Measurements from ENCODE around the gene CD58. TPM values are rescaled to one million over a fixed set of nuclear protein-coding genes. Genes with fewer than 3 reads are reported as not detected.
"Not testable (repeated sequence)": the region's sequence is repeated elsewhere in the genome, so short reads cannot be mapped to it uniquely, and the experiment has no call there.

Gene CD58
- total RNA-seq, 1 donor from 2014 or later = 7.0 TPM

DNA sequence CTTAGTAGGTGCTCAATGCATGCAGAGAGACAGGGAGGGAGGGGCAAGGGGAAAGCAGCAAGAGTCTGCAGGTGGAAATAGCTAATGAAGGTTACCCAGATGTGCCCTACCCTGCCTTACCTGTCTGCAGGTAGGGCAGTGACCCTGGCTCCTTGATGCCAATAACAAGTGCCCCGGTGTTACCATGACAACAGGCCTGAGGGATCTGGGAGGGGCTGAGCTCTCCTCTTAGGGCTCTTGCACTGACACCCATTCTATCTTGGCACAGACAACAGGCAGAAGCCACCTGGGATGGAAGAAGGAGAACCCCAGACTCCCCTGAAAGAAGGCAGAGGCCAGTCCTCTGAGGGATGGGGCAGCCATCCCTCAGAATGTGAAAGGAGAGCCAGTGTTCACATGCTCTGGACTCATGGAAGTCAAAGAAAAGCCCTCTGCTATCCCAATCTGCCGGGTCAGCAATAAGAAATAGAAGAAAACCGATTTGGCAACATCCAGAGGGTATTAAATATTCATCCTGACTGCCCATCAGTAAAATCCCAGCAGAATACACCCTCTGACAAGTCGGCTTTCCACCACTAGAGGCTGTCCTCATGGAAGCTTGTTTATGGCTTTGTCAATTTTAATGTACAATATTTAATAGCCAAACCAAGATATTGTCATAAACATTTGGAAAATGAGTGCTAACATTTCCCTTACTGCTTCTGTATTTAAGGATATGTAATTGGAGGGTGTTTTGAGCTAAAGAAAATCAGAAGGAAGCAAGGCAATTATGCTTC, 24.4 kb upstream of the CD58 start:
- H3K36me3 Mint-ChIP-seq (ENCODE audit: insufficient read depth); H3K27ac Mint-ChIP-seq; H3K4me3 Mint-ChIP-seq (ENCODE audit: low read depth); H3K9me3 Mint-ChIP-seq (ENCODE audit: low read depth); H3K27me3 Mint-ChIP-seq; DNase-seq (ENCODE audit: low spot score, unreplicated experiment): not testable (repeated sequence)
- H3K4me1 Mint-ChIP-seq (ENCODE audit: low read depth) = peaks cover 30% of the 10 kb centered on the region
- TF ChIP-seq, protein P1, sequence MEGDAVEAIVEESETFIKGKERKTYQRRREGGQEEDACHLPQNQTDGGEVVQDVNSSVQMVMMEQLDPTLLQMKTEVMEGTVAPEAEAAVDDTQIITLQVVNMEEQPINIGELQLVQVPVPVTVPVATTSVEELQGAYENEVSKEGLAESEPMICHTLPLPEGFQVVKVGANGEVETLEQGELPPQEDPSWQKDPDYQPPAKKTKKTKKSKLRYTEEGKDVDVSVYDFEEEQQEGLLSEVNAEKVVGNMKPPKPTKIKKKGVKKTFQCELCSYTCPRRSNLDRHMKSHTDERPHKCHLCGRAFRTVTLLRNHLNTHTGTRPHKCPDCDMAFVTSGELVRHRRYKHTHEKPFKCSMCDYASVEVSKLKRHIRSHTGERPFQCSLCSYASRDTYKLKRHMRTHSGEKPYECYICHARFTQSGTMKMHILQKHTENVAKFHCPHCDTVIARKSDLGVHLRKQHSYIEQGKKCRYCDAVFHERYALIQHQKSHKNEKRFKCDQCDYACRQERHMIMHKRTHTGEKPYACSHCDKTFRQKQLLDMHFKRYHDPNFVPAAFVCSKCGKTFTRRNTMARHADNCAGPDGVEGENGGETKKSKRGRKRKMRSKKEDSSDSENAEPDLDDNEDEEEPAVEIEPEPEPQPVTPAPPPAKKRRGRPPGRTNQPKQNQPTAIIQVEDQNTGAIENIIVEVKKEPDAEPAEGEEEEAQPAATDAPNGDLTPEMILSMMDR (IDR thresholded peaks at IDR 0.05; ENCODE audit: unreplicated experiment) = peak; percentile 45

DNA sequence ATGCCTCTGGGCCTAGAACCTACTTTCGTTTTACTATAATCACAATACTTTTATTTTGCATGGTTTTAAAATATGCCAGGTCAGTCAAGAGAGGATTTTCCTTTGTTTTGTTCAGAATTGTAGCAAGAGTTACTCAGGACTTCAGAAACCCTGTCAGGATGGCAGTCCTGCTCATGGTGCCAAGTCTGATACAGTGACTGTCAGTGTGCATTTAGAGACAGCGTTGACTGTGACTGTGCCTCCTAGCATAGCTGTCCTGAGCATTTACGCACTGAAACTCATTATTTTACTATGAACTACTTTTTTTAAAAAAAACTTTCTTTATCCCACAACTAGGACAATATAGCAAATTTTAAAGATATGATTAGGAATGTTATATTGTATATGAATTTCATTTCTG, 23.2 kb upstream of the CD58 start:
- not testable (repeated sequence) for H3K9me3 Mint-ChIP-seq (ENCODE audit: low read depth); H3K27ac Mint-ChIP-seq; DNase-seq (ENCODE audit: low spot score, unreplicated experiment); H3K4me3 Mint-ChIP-seq (ENCODE audit: low read depth); H3K27me3 Mint-ChIP-seq; H3K36me3 Mint-ChIP-seq (ENCODE audit: insufficient read depth)
- peaks cover 30% of the 10 kb centered on the region for H3K4me1 Mint-ChIP-seq (ENCODE audit: low read depth)

DNA sequence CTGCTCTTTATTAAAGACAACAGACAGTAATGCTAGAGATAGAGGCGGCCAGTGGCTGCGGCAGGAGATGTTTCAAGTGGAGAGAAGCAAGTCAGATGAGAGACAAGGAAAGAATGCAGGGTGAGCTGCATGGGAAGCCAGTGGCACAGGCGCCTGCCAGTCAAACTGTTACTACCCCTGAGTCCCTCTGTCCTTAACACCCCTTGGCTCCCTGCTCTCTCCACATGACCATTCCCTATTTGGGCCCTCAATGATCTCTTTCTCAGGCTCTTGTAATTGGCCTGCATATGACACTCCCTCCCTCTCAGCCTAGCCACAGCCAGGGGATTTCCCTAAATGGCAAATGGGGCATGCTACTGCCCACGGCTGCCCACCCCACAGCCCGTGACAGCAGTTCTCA, 22.6 kb upstream of the CD58 start:
- DNase-seq (ENCODE audit: low spot score, unreplicated experiment); H3K4me3 Mint-ChIP-seq (ENCODE audit: low read depth); H3K9me3 Mint-ChIP-seq (ENCODE audit: low read depth); H3K27me3 Mint-ChIP-seq; H3K27ac Mint-ChIP-seq; H3K36me3 Mint-ChIP-seq (ENCODE audit: insufficient read depth): not testable (repeated sequence)
- H3K4me1 Mint-ChIP-seq (ENCODE audit: low read depth) = peaks cover 30% of the 10 kb centered on the region

DNA sequence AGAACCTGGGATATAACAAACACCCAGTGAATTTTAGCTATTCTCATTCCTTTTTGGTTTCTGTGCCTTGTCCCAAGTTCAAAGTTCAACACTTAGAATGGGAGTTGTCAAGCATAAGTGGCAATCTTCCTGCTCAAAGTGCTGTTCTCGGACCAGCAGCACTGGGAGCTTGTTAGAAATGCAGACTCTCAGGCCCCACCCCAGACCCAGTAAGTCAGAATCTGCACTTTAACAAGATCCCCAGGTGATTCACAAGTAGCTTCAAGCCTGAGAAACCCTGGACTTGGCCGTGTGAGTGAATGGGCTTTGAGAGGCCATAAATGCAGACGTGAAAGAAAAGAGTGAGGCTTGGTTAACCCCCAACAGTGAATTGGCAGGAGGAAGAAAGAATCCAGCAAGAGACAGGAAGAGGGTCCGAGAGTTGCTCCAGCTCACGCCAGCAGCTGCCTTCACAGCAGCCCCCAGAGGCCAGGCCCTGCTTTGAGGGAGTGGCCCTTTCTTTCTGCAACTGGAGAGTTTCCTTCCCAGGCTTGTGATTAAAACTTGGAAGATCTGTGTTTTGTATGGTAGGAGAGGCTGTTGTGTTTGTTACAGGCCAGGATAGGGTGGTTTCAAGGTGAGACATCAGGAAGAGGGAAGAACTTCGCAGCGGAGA, 21.3 kb upstream of the CD58 start:
- not testable (repeated sequence) for H3K27ac Mint-ChIP-seq

DNA sequence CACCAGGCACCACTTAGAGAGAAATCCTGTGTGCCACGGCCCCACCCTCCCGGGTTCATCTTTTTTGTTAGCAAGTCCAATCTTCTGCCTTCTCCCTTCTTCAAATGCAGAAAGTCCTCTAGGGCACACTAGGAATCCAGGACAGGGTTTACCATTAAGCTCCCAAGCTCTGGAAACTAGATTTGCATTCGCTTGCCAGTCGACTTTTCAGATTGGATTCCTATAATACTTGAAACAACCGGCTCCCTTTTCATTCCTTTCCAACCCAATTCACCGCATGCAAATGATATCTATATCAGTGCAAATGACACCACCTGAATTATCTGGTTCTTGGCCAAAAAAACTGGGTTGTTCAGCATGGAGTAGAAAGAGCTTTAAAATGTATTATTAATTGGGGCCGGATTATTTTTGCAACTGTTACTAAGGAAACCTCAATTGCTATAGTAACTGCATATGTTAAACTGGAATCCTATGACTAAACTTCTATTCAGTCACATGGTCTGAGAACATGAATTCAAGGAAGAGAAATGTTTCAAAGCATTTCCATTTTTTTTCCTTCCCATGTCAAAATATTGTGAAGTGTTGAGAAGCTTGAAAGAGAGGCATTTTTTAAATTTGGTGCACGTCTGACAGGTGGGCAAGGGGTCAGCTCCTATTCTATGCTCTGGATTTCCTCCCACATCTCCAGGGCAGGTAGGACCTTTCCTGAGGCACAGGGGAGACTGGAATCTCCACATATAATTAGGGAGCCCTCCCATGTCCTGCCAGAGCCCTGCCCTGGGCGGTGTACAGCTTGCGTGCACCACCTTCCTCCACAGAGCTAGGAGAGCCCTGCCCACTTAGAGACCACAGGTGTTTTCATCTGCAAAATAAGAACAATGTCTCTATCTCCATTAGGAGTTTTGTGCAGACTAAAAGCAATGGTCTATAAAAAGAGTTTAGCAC, 20.5 kb upstream of the CD58 start:
- not testable (repeated sequence) for H3K36me3 Mint-ChIP-seq (ENCODE audit: insufficient read depth); H3K27ac Mint-ChIP-seq; H3K4me3 Mint-ChIP-seq (ENCODE audit: low read depth)

More for the DNA sequence above, 21.3 kb upstream of the CD58 start:
- H3K9me3 Mint-ChIP-seq (ENCODE audit: low read depth); H3K36me3 Mint-ChIP-seq (ENCODE audit: insufficient read depth); DNase-seq (ENCODE audit: low spot score, unreplicated experiment); H3K4me3 Mint-ChIP-seq (ENCODE audit: low read depth); H3K27me3 Mint-ChIP-seq: not testable (repeated sequence)
- H3K4me1 Mint-ChIP-seq (ENCODE audit: low read depth) = peaks cover 25% of the 10 kb centered on the region

DNA sequence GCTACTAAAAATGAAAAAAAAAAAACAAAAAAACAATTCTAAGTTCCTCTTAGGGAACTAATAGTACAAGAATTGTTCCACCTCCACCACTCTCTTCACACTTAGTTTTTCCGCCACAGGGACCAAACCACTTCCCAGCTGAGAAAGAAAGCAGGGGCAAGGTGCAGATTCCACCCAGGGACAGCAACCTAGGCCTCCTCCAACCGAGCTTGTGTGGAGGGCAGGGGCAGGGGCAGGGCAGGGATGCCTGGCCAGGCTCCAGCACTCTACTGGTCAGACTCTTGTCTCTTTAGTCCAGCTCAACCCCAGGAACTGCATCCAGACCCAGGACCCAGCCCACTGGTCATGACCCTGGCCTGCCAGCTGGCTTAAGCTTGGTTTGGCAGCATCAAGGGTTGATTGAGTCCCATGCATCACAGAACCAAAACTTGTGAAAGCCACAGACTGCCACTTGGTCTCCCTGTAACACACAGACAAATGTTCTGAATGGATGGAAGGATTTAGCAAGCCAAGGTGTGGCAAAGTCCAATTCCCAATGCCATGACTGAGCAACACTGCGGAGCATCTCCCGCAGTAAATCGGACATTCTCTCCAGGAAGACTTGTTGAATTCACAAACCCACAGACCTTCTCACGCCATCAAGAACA, 19.7 kb upstream of the CD58 start:
- H3K27ac Mint-ChIP-seq; H3K4me3 Mint-ChIP-seq (ENCODE audit: low read depth); H3K36me3 Mint-ChIP-seq (ENCODE audit: insufficient read depth); H3K27me3 Mint-ChIP-seq; H3K9me3 Mint-ChIP-seq (ENCODE audit: low read depth); DNase-seq (ENCODE audit: low spot score, unreplicated experiment): not testable (repeated sequence)
- peaks cover 12% of the 10 kb centered on the region for H3K4me1 Mint-ChIP-seq (ENCODE audit: low read depth)

More for the DNA sequence above, 20.5 kb upstream of the CD58 start:
- H3K27me3 Mint-ChIP-seq; DNase-seq (ENCODE audit: low spot score, unreplicated experiment); H3K9me3 Mint-ChIP-seq (ENCODE audit: low read depth): not testable (repeated sequence)
- peaks cover 20% of the 10 kb centered on the region for H3K4me1 Mint-ChIP-seq (ENCODE audit: low read depth)

DNA sequence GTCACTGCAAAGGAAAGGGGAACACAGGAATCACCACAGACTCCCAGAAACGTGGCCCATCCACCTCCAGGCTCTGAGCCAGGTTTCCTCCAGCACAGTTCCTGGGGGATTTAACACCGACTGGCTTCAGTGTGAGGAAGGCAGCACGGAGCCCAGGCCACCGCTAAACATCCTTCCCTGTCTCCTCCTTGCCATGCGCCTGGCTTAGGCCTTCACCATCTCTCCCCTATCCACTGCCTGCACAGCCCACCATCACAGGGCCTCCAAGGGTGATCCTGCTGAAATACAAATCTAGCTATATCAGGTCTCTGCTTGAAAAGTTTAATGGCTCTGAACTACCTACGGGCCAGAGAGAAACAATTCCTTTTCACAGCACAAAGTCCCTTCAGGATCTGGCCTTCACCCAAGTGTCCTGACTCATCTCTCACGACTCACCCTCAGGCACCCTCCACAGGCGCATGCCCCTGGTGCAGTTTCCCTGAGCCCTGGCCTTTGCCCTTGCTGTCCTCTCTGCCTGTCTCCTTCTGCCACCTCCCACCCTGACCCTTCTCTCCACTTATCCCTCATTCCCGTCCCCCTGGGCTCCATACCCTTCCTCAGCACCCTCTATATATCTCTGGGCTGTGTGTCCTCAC, 18.4 kb upstream of the CD58 start:
- H3K27me3 Mint-ChIP-seq; DNase-seq (ENCODE audit: low spot score, unreplicated experiment); H3K36me3 Mint-ChIP-seq (ENCODE audit: insufficient read depth); H3K27ac Mint-ChIP-seq; H3K9me3 Mint-ChIP-seq (ENCODE audit: low read depth); H3K4me3 Mint-ChIP-seq (ENCODE audit: low read depth): not testable (repeated sequence)
- peaks cover 12% of the 10 kb centered on the region for H3K4me1 Mint-ChIP-seq (ENCODE audit: low read depth)
